Measurements from ENCODE around the gene DVL2. TPM values are rescaled to one million over a fixed set of nuclear protein-coding genes. Genes with fewer than 3 reads are reported as not detected.
A peak's percentile ranks its signal among the peaks of the same experiment; 100 is the strongest.

Gene DVL2
- total and polyA plus RNA-seq, 8 donors, result 9.6 to 26.9 (median 16.0) TPM

DNA sequence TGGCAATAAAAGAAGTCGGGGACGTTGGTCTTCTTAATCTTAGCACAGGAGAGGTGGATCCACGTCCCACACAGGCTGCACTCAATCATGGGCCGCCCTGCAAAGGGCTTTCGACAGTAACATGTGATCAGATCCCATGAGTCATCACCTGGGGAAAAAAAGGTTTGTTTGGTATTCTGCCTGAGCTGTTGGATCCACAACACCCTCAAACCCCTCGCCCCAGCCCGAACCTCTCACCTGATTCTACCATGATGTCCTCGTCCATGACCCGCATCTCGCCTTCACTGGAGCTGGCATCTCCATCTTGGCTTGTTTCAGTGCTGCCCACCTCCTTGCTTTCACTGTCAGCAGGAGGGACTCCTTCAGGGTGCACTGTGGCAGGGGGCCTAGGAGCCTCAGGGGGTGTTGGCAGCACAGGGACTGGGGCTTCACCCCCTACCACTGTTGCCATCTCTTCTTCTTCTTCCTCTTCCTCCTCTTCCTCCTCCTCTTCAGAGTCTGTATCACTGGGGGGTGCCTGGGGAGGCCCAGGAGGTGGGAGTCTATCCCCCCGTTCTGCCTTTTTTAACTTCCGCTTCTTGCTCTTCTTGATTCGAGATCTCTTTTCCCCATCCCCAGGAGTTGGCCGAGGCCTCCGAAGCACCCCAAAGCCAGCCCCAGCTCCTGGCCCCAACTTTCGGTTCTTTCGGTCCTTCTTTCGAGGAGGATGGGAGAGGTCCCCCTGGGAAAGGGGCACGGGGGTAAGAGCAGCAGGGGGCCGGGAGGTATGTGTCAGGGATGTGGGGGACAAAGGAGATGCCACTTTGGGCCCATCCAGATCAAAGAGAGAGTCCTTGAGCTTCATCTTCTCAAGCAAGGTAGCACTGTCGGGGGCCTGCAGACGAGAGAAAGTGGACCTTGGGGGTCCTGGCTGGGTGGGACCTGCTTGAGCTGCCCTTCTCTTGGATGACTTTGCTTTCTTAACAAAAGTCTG, 1.7 kb upstream of the DVL2 start:
- Histone ChIP-seq H3K4me1 (peaks cover 15 to 46% (median 16%) of the 10 kb centered on the region in 3 donors), H3K4me3 (no peak overlapping the region), H3K36me3 (peaks cover 0 to 3% (median 0%) of the 10 kb centered on the region in 3 donors), H3K27me3 (no peaks in the 10 kb centered on the region), H3K27ac (no peak overlapping the region), H3K9me3 (no peaks in the 10 kb centered on the region)
- 75 to 77% methylated on average over 22 of the region's 22 CpGs for WGBS, 2 donors
- FAIRE-seq (no peak), DNase-seq (peak in 4 of 6 donors; percentile 19 to 45 (median 43)), ATAC-seq (no peak)
- intact Hi-C loops (cut with DNase I), result no loop called here
- TF ChIP-seq CTCF (IDR thresholded peaks at IDR 0.05), result no peak

DNA sequence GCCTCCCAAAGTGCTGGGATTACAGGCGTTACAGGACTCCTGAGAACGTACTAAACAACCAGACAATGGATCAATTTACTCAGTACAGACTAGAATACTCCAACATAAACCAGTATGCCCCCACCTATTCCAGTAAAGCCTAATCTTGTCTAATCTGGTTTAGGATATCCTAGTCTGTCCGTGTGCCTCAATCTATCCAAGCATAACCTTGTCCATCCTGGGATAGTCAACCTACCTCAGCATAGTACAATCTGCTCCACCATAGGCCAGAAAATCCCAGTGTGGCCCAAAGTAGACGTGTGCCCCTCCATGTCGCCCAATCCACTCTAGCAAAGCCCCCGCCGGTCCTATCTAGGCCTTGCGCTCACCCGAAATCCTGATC, 625 bp downstream of the DVL2 start:
- Histone ChIP-seq H3K9me3 (no peaks in the 10 kb centered on the region), H3K27ac (peak overlapping the region; percentile 63 to 87 (median 80)), H3K27me3 (no peaks in the 10 kb centered on the region), H3K4me1 (peaks cover 3 to 34% (median 3%) of the 10 kb centered on the region in 3 donors), H3K4me3 (peak overlapping the region; percentile 59 to 92 (median 79)), H3K36me3 (peaks cover 0 to 14% (median 9%) of the 10 kb centered on the region in 3 donors)
- peak in 2 of 4 donors; percentile 6 for ATAC-seq
- no peak for TF ChIP-seq CTCF (IDR thresholded peaks at IDR 0.05)
- WGBS, 2 donors, result 0% methylated on average over 9 of the region's 9 CpGs
- no peak for DNase-seq
- no peak for FAIRE-seq
- intact Hi-C loops (cut with DNase I), result no loop called here

DNA sequence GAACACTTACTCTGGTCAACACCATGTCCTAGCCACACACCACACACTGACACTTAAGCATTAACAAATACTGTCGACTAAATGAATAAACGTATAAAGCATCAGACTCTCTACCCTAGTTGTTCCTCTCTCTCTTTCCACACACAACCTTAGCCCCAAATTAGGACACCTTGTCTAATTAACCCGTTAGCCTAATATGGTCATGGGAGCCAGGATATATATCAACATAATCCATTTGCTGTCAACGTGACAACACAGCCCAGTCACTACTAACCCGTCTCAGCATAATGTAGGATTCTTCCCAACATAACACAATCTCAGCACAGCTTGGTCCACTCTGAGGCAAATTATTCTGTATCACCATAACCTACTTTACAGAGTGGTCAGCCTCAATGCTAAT, 2.2 kb downstream of the DVL2 start:
- Histone ChIP-seq H3K4me3 (no peak overlapping the region), H3K9me3 (no peaks in the 10 kb centered on the region), H3K36me3 (peaks cover 0 to 20% (median 9%) of the 10 kb centered on the region in 3 donors), H3K4me1 (peaks cover 3 to 34% (median 3%) of the 10 kb centered on the region in 3 donors), H3K27me3 (no peaks in the 10 kb centered on the region), H3K27ac (no peak overlapping the region)
- ATAC-seq, result no peak
- WGBS, 2 donors, result 84 to 88% methylated on average over 5 of the region's 5 CpGs
- intact Hi-C loops (cut with DNase I), result no loop called here
- no peak for FAIRE-seq
- TF ChIP-seq CTCF (IDR thresholded peaks at IDR 0.05), result no peak
- no peak for DNase-seq

GRCh38 chr17:7229504-7229903, 4.8 kb downstream of the DVL2 start:
- intact Hi-C loops (cut with DNase I), result no loop called here
- ATAC-seq, result no peak

More at GRCh38 chr17:7229504-7229903, 4.8 kb downstream of the DVL2 start:
- no peaks in the 10 kb centered on the region for H3K27me3 ChIP-seq
- no peak overlapping the region for H3K4me3 ChIP-seq
- no peak overlapping the region for H3K27ac ChIP-seq
- no peaks in the 10 kb centered on the region for H3K9me3 ChIP-seq
- peaks cover 0 to 37% (median 9%) of the 10 kb centered on the region in 3 donors for H3K36me3 ChIP-seq
- FAIRE-seq (no peak), DNase-seq (no peak)
- peaks cover 0 to 16% (median 0%) of the 10 kb centered on the region in 3 donors for H3K4me1 ChIP-seq
- no peak for TF ChIP-seq CTCF (IDR thresholded peaks at IDR 0.05)
- WGBS, 2 donors, result 95 to 96% methylated on average over 13 to 19 of the region's 19 CpGs

Data from pancreas (tissue), 10 donors.